Mesothelial cell of epicardium (in vitro differentiated cells): ENCODE results near the gene CRADD. TPM values are rescaled to one million over a fixed set of nuclear protein-coding genes. Genes with fewer than 3 reads are reported as not detected.

Source experiments
- DNase-seq, 2 experiments: peaks; one replicate each; pipeline ENCODE4 v3.0.0; 2021; ENCODE audit warnings: low spot score in 2 of 2; ENCODE audit not compliant: unreplicated experiment in 2 of 2
- H3K27ac Mint-ChIP-seq: 2 replicates; pipeline ENCODE4 v1.8.0; 2021; ENCODE audit warnings: mixed read lengths
- H3K27me3 Mint-ChIP-seq: 2 replicates; pipeline ENCODE4 v1.8.0; 2021; ENCODE audit warnings: low read depth, mixed read lengths
- H3K36me3 Mint-ChIP-seq: 2 replicates; pipeline ENCODE4 v1.8.0; 2021; ENCODE audit warnings: mixed read lengths
- H3K4me1 Mint-ChIP-seq: 2 replicates; pipeline ENCODE4 v1.8.0; 2021; ENCODE audit warnings: mixed read lengths
- H3K4me3 Mint-ChIP-seq: 2 replicates; pipeline ENCODE4 v1.8.0; 2021; ENCODE audit warnings: mild to moderate bottlenecking, moderate library complexity, mixed read lengths
- H3K9me3 Mint-ChIP-seq: 2 replicates; pipeline ENCODE4 v1.8.0; 2021; ENCODE audit warnings: mixed read lengths
- CTCF ChIP-seq: fragments of 200-600 bp; sonication (generic); IDR thresholded peaks from one replicate; pipeline ENCODE4 v1.5.0; 2021; ENCODE audit warnings: antibody characterized with exemption; ENCODE audit not compliant: unreplicated experiment
- total RNA-seq: library from RNA; stranded (reverse); gene quantifications from 3 replicates; pipeline ENCODE4 v1.2.1, GENCODE V29; 2021

Gene CRADD
- total RNA-seq, 1 donor from 2014 or later, result 6.6 TPM

- H3K4me1 Mint-ChIP-seq, result peaks cover 14% of the 10 kb centered on the region
- H3K36me3 Mint-ChIP-seq, result peaks cover 11% of the 10 kb centered on the region
- H3K27me3 Mint-ChIP-seq, result no peaks in the 10 kb centered on the region
- peaks cover 45% of the 10 kb centered on the region for H3K9me3 Mint-ChIP-seq
- DNase-seq, result no peak
- H3K27ac Mint-ChIP-seq, result no peak overlapping the region
- TF ChIP-seq CTCF, result no peak
- no peak overlapping the region for H3K4me3 Mint-ChIP-seq
Measured at GRCh38 chr12:93937812-93938211, 260.6 kb downstream of the CRADD start.

- H3K4me1 Mint-ChIP-seq, result peaks cover 12% of the 10 kb centered on the region
- no peak for TF ChIP-seq CTCF
- no peaks in the 10 kb centered on the region for H3K27me3 Mint-ChIP-seq
- no peak overlapping the region for H3K4me3 Mint-ChIP-seq
- DNase-seq, result no peak
- peaks cover 45% of the 10 kb centered on the region for H3K9me3 Mint-ChIP-seq
- H3K36me3 Mint-ChIP-seq, result peaks cover 11% of the 10 kb centered on the region
- no peak overlapping the region for H3K27ac Mint-ChIP-seq
Measured at GRCh38 chr12:93938317-93938716, 261.1 kb downstream of the CRADD start.

GRCh38 chr12:93938931-93939330 lies 261.8 kb downstream of the CRADD start:
- no peak for TF ChIP-seq CTCF
- Mint-ChIP-seq H3K4me1 (peaks cover 6% of the 10 kb centered on the region), H3K4me3 (no peak overlapping the region), H3K9me3 (peaks cover 45% of the 10 kb centered on the region), H3K36me3 (peaks cover 11% of the 10 kb centered on the region), H3K27ac (no peak overlapping the region), H3K27me3 (no peaks in the 10 kb centered on the region)
- no peak for DNase-seq

GRCh38 chr12:93939641-93940325 lies 262.6 kb downstream of the CRADD start:
- Mint-ChIP-seq H3K4me3 (no peak overlapping the region), H3K27me3 (no peaks in the 10 kb centered on the region), H3K4me1 (no peaks in the 10 kb centered on the region)

GRCh38 chr12:93943780-93944179 lies 266.6 kb downstream of the CRADD start:
- peaks cover 13% of the 10 kb centered on the region for H3K9me3 Mint-ChIP-seq
- H3K27ac Mint-ChIP-seq, result no peak overlapping the region
- H3K4me3 Mint-ChIP-seq, result no peak overlapping the region
- H3K27me3 Mint-ChIP-seq, result no peaks in the 10 kb centered on the region
- DNase-seq, result no peak
- no peak for TF ChIP-seq CTCF
- no peaks in the 10 kb centered on the region for H3K36me3 Mint-ChIP-seq
- peaks cover 1% of the 10 kb centered on the region for H3K4me1 Mint-ChIP-seq

More at GRCh38 chr12:93939641-93940325, 262.6 kb downstream of the CRADD start:
- Mint-ChIP-seq H3K36me3 (peaks cover 11% of the 10 kb centered on the region), H3K9me3 (peaks cover 39% of the 10 kb centered on the region), H3K27ac (no peak overlapping the region)
- DNase-seq, result no peak
- no peak for TF ChIP-seq CTCF
